GM23338 (cell line): ENCODE data around the gene GARS1.

Experiments
- CREB1 ChIP-seq: fragments of 250-450 bp; sonication (Bioruptor Pico); IDR thresholded peaks from 2 replicates; pipeline ENCODE4 v1.5.0; 2020; ENCODE audit warnings: low read depth, mild to moderate bottlenecking, moderate library complexity
- CTCF ChIP-seq, 2 experiments: fragments of 200-600 bp in 1 of 2; sonication (generic) in 1 of 2; conservative IDR thresholded peaks; 2 replicates each; pipeline versions ENCODE4 v1.5.1 to v1.6.1; 2016 to 2017; ENCODE audit warnings: antibody characterized with exemption in 2 of 2, low read depth in 2 of 2, mild to moderate bottlenecking in 2 of 2, moderate library complexity in 1 of 2
- EZH2 ChIP-seq: fragments of 200-600 bp; sonication (generic); IDR thresholded peaks from one replicate; pipeline ENCODE4 v1.8.0; 2017; ENCODE audit warnings: antibody characterized with exemption, mild to moderate bottlenecking, low read depth; ENCODE audit not compliant: unreplicated experiment
- EZH2phosphoT487 ChIP-seq: fragments of 200-600 bp; sonication (generic); IDR thresholded peaks from one replicate; pipeline ENCODE4 v1.8.1; 2018; ENCODE audit warnings: antibody characterized with exemption; ENCODE audit not compliant: unreplicated experiment
- JUNB ChIP-seq: IDR thresholded peaks from one replicate; pipeline ENCODE4 v1.6.1; 2016; ENCODE audit warnings: antibody characterized with exemption; ENCODE audit not compliant: unreplicated experiment
- NANOG ChIP-seq: IDR thresholded peaks from 2 replicates; pipeline ENCODE4 v1.6.1; 2016; ENCODE audit warnings: antibody characterized with exemption, borderline replicate concordance
- POLR2AphosphoS5 ChIP-seq: IDR thresholded peaks from 2 replicates; pipeline ENCODE4 v1.6.1; 2016; ENCODE audit warnings: antibody characterized with exemption, low read depth
- REST ChIP-seq: IDR thresholded peaks from one replicate; pipeline ENCODE4 v1.6.1; 2018; ENCODE audit warnings: antibody characterized with exemption; ENCODE audit not compliant: unreplicated experiment
- STAT1 ChIP-seq: IDR thresholded peaks from one replicate; pipeline ENCODE4 v1.6.1; 2016; ENCODE audit warnings: antibody characterized with exemption; ENCODE audit not compliant: unreplicated experiment
- ZNF462 ChIP-seq: fragments of 250-450 bp; sonication (Bioruptor Pico); IDR thresholded peaks from 2 replicates; pipeline ENCODE4 v1.5.0; 2020; ENCODE audit warnings: mild to moderate bottlenecking, moderate library complexity

DNA sequence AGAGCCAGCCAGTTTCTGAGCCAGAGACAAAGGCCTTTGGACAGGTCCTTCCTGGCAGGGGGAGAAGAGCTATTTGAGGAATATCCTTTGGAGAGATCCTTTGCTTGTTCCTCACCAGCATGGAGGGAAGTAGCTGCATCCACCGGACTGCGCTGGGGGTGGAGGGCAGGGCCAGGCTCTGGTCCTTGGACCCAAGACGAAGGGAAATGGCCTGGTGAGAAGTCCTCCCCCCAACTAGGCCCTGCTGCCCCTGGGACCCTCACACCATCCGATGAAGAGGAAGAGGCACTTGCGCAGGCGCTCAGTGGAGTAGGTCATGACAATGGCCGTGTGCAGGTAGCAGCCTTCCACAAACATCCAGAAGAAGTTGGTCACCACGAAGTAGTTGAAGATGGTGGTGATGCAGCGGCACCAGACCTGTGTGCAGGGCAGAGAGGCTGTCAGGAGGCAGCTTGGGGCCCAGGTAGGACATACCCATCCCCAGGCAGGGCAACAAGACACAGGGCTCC lies 67.8 kb downstream of the GARS1 start:
- TF ChIP-seq CTCF (conservative IDR thresholded peaks at IDR 0.05; ENCODE audit: low read depth in 2 of 2) (no peak), EZH2phosphoT487 (no peak), POLR2AphosphoS5 (no peak), EZH2 (no peak), JUNB (no peak), NANOG (no peak), ZNF462 (CRISPR knock-in tag) (no peak), REST (no peak), STAT1 (no peak), CREB1 (no peak)
